GM23338 (cell line): ENCODE results near the gene TAF11. TPM values are rescaled to one million over a fixed set of nuclear protein-coding genes. Genes with fewer than 3 reads are reported as not detected.

ENCODE experiments used
- ATAC-seq: fragments of 200-7000 bp; cut with Tn5 transposase; 3 replicates; pipeline ENCODE4 v1.9.1; 2020
- DNase-seq: peaks from one replicate; pipeline ENCODE4 v3.0.0-alpha.2; 2015; ENCODE audit warnings: low spot score
- H2AFZ ChIP-seq: fragments of 200-600 bp; sonication (generic); 2 replicates; pipeline ENCODE4 v1.8.0; 2016; ENCODE audit warnings: antibody characterized with exemption, mild to moderate bottlenecking, moderate library complexity
- H3F3A ChIP-seq: fragments of 200-600 bp; sonication (generic); replicated peaks from 2 replicates; pipeline ENCODE4 v1.8.0; 2017; ENCODE audit warnings: antibody characterized with exemption, mixed run types, low read depth
- H3K27ac ChIP-seq: fragments of 200-600 bp; sonication (generic); 2 replicates; pipeline ENCODE4 v1.6.1; 2016; ENCODE audit warnings: low read depth
- H3K27me3 ChIP-seq: fragments of 200-600 bp; sonication (generic); 2 replicates; pipeline ENCODE4 v1.8.0; 2016; ENCODE audit warnings: mild to moderate bottlenecking, mixed run types, moderate library complexity; ENCODE audit not compliant: insufficient read depth
- H3K36me3 ChIP-seq: fragments of 200-600 bp; sonication (generic); 2 replicates; pipeline ENCODE4 v1.8.0; 2016; ENCODE audit warnings: mild to moderate bottlenecking; ENCODE audit not compliant: insufficient read depth
- H3K4me1 ChIP-seq: fragments of 200-600 bp; sonication (generic); 2 replicates; pipeline ENCODE4 v1.8.0; 2016; ENCODE audit warnings: mild to moderate bottlenecking, moderate library complexity; ENCODE audit not compliant: insufficient read depth
- H3K4me2 ChIP-seq: fragments of 200-600 bp; sonication (generic); 2 replicates; pipeline ENCODE4 v1.7.1; 2017; ENCODE audit warnings: mixed run types
- H3K4me3 ChIP-seq: fragments of 200-600 bp; sonication (generic); 2 replicates; pipeline ENCODE4 v1.6.1; 2016; ENCODE audit warnings: mixed run types
- H3K79me2 ChIP-seq: fragments of 200-600 bp; sonication (generic); replicated peaks from 2 replicates; pipeline ENCODE4 v1.8.0; 2017; ENCODE audit warnings: mild to moderate bottlenecking; ENCODE audit not compliant: insufficient read depth
- H3K9me2 ChIP-seq: fragments of 200-600 bp; sonication (generic); 2 replicates; pipeline ENCODE4 v1.8.0; 2017; ENCODE audit not compliant: insufficient read depth
- H4K20me1 ChIP-seq: fragments of 200-600 bp; sonication (generic); replicated peaks from 2 replicates; pipeline ENCODE4 v1.8.0; 2017; ENCODE audit warnings: mild to moderate bottlenecking; ENCODE audit not compliant: insufficient read depth
- H3K27ac Mint-ChIP-seq: 2 replicates; pipeline ENCODE4 v1.8.0; 2020; ENCODE audit warnings: inconsistent platforms, mild to moderate bottlenecking, moderate library complexity, mixed read lengths
- H3K27me3 Mint-ChIP-seq: 3 replicates; pipeline ENCODE4 v1.8.0; 2022; ENCODE audit warnings: low read depth, mild to moderate bottlenecking, moderate library complexity, mixed read lengths, inconsistent platforms; ENCODE audit not compliant: insufficient read depth, poor library complexity
- H3K36me3 Mint-ChIP-seq: 3 replicates; pipeline ENCODE4 v1.8.0; 2021; ENCODE audit warnings: low read depth, mild to moderate bottlenecking, inconsistent platforms, moderate library complexity, mixed read lengths
- H3K4me1 Mint-ChIP-seq: 3 replicates; pipeline ENCODE4 v1.8.0; 2020; ENCODE audit warnings: mild to moderate bottlenecking, inconsistent platforms, mixed read lengths
- H3K4me3 Mint-ChIP-seq: 3 replicates; pipeline ENCODE4 v1.8.0; 2021; ENCODE audit warnings: moderate library complexity, mild to moderate bottlenecking, inconsistent platforms, mixed read lengths
- H3K9me3 Mint-ChIP-seq: 3 replicates; pipeline ENCODE4 v1.8.0; 2020; ENCODE audit warnings: moderate library complexity, mild to moderate bottlenecking, inconsistent platforms, mixed read lengths
- CREB1 ChIP-seq: fragments of 250-450 bp; sonication (Bioruptor Pico); IDR thresholded peaks from 2 replicates; pipeline ENCODE4 v1.5.0; 2020; ENCODE audit warnings: low read depth, mild to moderate bottlenecking, moderate library complexity
- EZH2 ChIP-seq: fragments of 200-600 bp; sonication (generic); IDR thresholded peaks from one replicate; pipeline ENCODE4 v1.8.0; 2017; ENCODE audit warnings: antibody characterized with exemption, mild to moderate bottlenecking, low read depth; ENCODE audit not compliant: unreplicated experiment
- EZH2phosphoT487 ChIP-seq: fragments of 200-600 bp; sonication (generic); IDR thresholded peaks from one replicate; pipeline ENCODE4 v1.8.1; 2018; ENCODE audit warnings: antibody characterized with exemption; ENCODE audit not compliant: unreplicated experiment
- NANOG ChIP-seq: IDR thresholded peaks from 2 replicates; pipeline ENCODE4 v1.6.1; 2016; ENCODE audit warnings: antibody characterized with exemption, borderline replicate concordance
- POLR2AphosphoS5 ChIP-seq: IDR thresholded peaks from 2 replicates; pipeline ENCODE4 v1.6.1; 2016; ENCODE audit warnings: antibody characterized with exemption, low read depth
- STAT1 ChIP-seq: IDR thresholded peaks from one replicate; pipeline ENCODE4 v1.6.1; 2016; ENCODE audit warnings: antibody characterized with exemption; ENCODE audit not compliant: unreplicated experiment
- polyA plus RNA-seq: library from polyadenylated mRNA; unstranded; fragments of >200 nt; fragmentation: Nextera tagmentation; extraction: Ambion mirVana; gene quantifications from 2 replicates; pipeline ENCODE4 v1.2.1, GENCODE V29; 2016
- total RNA-seq: library from RNA; depleted of rRNA; stranded (reverse); fragments of >200 nt; shearing (Covaris generic); gene quantifications from 2 replicates; pipeline ENCODE4 v1.2.3, GENCODE V29; 2014
- TF ChIP-seq, protein P1 (sequence below): IDR thresholded peaks from one replicate; pipeline ENCODE4 v1.6.1; 2018; ENCODE audit warnings: antibody characterized with exemption; ENCODE audit not compliant: unreplicated experiment
- TF ChIP-seq, protein P2 (sequence below): IDR thresholded peaks from 2 replicates; pipeline ENCODE4 v1.6.1; 2016; ENCODE audit warnings: antibody characterized with exemption
- TF ChIP-seq, protein P3 (sequence below), 2 experiments: fragments of 200-600 bp in 1 of 2; sonication (generic) in 1 of 2; conservative IDR thresholded peaks; 2 replicates each; pipeline versions ENCODE4 v1.5.1 to v1.6.1; 2016 to 2017; ENCODE audit warnings: antibody characterized with exemption in 2 of 2, low read depth in 2 of 2, mild to moderate bottlenecking in 2 of 2, moderate library complexity in 1 of 2

The TAF11 gene
- total and polyA plus RNA-seq, 2 experiments from 2014 or later: 51.1 to 65.3 TPM

GRCh38 chr6:34909320-34909883, 21.6 kb upstream of the TAF11 start:
- ATAC-seq (no peak), DNase-seq (no peak)
- no peak overlapping the region for H2AFZ ChIP-seq
- no peaks in the 10 kb centered on the region for H3K27me3 Mint-ChIP-seq
- peaks cover 90% of the 10 kb centered on the region for H3K79me2 ChIP-seq
- no peaks in the 10 kb centered on the region for H3K4me1 ChIP-seq
- H3K9me2 ChIP-seq: no peaks in the 10 kb centered on the region
- no peak overlapping the region for H3K4me2 ChIP-seq
- no peaks in the 10 kb centered on the region for H3F3A ChIP-seq
- no peaks in the 10 kb centered on the region; the same call in 2 of the 3 replicates for H3K9me3 Mint-ChIP-seq
- H3K36me3 Mint-ChIP-seq: no peaks in the 10 kb centered on the region; the same call in 2 of the 3 replicates
- no peak overlapping the region for H3K27ac ChIP-seq
- peaks cover 13% of the 10 kb centered on the region for H3K4me1 Mint-ChIP-seq
- TF ChIP-seq, protein P1, sequence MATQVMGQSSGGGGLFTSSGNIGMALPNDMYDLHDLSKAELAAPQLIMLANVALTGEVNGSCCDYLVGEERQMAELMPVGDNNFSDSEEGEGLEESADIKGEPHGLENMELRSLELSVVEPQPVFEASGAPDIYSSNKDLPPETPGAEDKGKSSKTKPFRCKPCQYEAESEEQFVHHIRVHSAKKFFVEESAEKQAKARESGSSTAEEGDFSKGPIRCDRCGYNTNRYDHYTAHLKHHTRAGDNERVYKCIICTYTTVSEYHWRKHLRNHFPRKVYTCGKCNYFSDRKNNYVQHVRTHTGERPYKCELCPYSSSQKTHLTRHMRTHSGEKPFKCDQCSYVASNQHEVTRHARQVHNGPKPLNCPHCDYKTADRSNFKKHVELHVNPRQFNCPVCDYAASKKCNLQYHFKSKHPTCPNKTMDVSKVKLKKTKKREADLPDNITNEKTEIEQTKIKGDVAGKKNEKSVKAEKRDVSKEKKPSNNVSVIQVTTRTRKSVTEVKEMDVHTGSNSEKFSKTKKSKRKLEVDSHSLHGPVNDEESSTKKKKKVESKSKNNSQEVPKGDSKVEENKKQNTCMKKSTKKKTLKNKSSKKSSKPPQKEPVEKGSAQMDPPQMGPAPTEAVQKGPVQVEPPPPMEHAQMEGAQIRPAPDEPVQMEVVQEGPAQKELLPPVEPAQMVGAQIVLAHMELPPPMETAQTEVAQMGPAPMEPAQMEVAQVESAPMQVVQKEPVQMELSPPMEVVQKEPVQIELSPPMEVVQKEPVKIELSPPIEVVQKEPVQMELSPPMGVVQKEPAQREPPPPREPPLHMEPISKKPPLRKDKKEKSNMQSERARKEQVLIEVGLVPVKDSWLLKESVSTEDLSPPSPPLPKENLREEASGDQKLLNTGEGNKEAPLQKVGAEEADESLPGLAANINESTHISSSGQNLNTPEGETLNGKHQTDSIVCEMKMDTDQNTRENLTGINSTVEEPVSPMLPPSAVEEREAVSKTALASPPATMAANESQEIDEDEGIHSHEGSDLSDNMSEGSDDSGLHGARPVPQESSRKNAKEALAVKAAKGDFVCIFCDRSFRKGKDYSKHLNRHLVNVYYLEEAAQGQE: no peak
- TF ChIP-seq STAT1 (no peak), NANOG (no peak), POLR2AphosphoS5 (no peak), EZH2phosphoT487 (no peak), EZH2 (no peak)
- TF ChIP-seq, protein P2, sequence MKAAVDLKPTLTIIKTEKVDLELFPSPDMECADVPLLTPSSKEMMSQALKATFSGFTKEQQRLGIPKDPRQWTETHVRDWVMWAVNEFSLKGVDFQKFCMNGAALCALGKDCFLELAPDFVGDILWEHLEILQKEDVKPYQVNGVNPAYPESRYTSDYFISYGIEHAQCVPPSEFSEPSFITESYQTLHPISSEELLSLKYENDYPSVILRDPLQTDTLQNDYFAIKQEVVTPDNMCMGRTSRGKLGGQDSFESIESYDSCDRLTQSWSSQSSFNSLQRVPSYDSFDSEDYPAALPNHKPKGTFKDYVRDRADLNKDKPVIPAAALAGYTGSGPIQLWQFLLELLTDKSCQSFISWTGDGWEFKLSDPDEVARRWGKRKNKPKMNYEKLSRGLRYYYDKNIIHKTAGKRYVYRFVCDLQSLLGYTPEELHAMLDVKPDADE: no peak
- no peak overlapping the region for H3K4me3 ChIP-seq
- H3K27me3 ChIP-seq: no peaks in the 10 kb centered on the region
- H3K27ac Mint-ChIP-seq: peak overlapping the region; percentile 20; the same call in 1 of the 2 replicates
- H3K36me3 ChIP-seq: no peaks in the 10 kb centered on the region
- peaks cover 34% of the 10 kb centered on the region for H4K20me1 ChIP-seq
- no peak overlapping the region for H3K4me3 Mint-ChIP-seq

- Mint-ChIP-seq H3K9me3 (no peaks in the 10 kb centered on the region; the same call in 2 of the 3 replicates), H3K36me3 (no peaks in the 10 kb centered on the region; the same call in 2 of the 3 replicates), H3K27ac (no peak overlapping the region), H3K4me3 (no peak overlapping the region), H3K27me3 (no peaks in the 10 kb centered on the region), H3K4me1 (peaks cover 13% of the 10 kb centered on the region)
- no peaks in the 10 kb centered on the region for H3K27me3 ChIP-seq
- no peaks in the 10 kb centered on the region for H3F3A ChIP-seq
- H3K9me2 ChIP-seq: no peaks in the 10 kb centered on the region
- no peak overlapping the region for H3K4me2 ChIP-seq
- no peak overlapping the region for H3K4me3 ChIP-seq
- TF ChIP-seq CREB1: no peak
- TF ChIP-seq, protein P3, sequence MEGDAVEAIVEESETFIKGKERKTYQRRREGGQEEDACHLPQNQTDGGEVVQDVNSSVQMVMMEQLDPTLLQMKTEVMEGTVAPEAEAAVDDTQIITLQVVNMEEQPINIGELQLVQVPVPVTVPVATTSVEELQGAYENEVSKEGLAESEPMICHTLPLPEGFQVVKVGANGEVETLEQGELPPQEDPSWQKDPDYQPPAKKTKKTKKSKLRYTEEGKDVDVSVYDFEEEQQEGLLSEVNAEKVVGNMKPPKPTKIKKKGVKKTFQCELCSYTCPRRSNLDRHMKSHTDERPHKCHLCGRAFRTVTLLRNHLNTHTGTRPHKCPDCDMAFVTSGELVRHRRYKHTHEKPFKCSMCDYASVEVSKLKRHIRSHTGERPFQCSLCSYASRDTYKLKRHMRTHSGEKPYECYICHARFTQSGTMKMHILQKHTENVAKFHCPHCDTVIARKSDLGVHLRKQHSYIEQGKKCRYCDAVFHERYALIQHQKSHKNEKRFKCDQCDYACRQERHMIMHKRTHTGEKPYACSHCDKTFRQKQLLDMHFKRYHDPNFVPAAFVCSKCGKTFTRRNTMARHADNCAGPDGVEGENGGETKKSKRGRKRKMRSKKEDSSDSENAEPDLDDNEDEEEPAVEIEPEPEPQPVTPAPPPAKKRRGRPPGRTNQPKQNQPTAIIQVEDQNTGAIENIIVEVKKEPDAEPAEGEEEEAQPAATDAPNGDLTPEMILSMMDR (conservative IDR thresholded peaks at IDR 0.05; ENCODE audit: low read depth in 2 of 2): peak; percentile 15 to 48; a peak in 2 of 4 replicates
- peak; percentile 27 for DNase-seq
- no peaks in the 10 kb centered on the region for H3K4me1 ChIP-seq
- H2AFZ ChIP-seq: no peak overlapping the region
- peaks cover 34% of the 10 kb centered on the region for H4K20me1 ChIP-seq
- H3K36me3 ChIP-seq: no peaks in the 10 kb centered on the region
- peak; percentile 72 for ATAC-seq
- peaks cover 90% of the 10 kb centered on the region for H3K79me2 ChIP-seq
- H3K27ac ChIP-seq: no peak overlapping the region
Observed at GRCh38 chr6:34908194-34908593, 20.4 kb upstream of the TAF11 start.
